ENCODE measurements around the gene SLC30A9. TPM values are rescaled to one million over a fixed set of nuclear protein-coding genes. Genes with fewer than 3 reads are reported as not detected.

Gene SLC30A9
- 56.1 TPM for polyA plus RNA-seq (ENCODE audit: insufficient read length)

DNA sequence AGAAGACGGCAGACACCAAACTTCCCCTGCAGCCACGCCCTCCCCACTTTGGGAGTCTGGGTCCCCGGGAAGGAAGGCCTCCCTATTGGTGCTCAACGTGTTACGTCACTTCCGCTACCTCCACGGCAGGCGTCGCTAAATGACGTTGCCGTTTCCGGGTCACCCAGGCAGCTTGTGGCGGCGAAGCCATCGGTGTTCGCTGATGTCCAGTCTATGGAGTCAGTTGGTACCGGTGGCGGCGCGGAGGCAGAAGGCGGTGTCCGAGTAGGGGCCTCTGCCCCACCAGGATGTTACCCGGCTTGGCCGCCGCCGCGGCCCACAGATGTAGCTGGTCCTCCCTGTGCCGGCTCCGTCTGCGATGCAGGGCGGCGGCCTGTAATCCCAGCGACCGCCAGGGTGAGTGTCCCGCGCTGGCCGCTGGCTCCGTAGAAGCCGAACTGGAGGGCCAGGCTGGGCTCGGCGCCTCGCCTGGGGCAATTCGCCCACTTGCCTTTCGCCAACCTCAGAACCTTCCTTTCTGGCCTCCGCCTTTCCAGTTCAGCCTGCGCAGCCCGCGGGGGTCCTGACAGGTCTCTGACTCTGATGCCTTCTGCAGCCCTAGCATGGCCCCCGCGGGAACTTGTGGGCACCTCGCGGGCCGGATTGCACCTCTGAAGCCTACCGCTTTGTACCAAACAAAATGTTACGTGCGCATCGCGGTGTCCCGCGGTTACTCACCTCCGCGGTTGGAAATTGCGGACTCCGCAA lies at the start of gene SLC30A9:
Gene SLC30A9, plus strand, starts transcription at position 166 of the 747 bp plus-strand sequence. Its CDS starts 122 bp downstream, at position 288.
- DNase-seq (ENCODE audit: low read depth): peak; percentile 97

DNA sequence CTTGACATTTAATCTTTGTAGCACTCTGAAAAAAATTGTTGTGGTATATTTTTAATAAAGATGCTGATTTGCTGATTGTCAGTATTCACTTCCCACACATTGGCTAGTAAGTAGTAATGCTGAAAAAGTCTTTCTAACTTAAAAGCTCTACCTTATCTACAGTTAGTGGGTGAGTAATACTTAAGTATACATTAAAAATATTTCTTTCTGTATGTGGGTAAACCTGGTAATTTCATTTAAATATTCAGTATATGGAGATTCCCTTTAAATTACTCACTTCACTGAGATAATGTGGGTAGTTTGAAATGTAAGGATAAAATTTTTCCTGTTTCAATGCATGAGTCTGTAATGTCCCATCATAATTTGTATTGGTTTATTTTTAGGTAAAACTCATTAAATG lies 49.5 kb upstream of the SLC30A9 start:
- no peak for DNase-seq (ENCODE audit: low read depth)

DNA sequence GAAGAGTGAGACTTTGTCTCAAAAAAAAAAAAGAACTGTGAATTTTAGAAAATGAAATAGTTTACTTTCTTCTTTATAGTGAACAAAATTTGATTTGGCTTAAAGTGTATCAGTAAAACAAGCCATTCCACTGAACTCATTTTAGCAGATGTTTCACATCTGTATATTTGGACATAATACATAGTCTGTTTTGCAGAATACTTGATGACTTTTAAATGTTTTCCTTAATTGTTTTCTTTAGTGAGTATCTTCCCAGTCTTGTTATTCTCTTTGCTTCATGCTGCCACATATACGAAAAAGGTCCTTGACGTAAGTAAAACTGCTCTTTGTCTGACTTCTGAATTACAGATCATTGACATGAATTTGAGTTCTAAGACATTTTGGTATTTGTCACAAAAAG lies 46.8 kb upstream of the SLC30A9 start:
- DNase-seq (ENCODE audit: low read depth): no peak

DNA sequence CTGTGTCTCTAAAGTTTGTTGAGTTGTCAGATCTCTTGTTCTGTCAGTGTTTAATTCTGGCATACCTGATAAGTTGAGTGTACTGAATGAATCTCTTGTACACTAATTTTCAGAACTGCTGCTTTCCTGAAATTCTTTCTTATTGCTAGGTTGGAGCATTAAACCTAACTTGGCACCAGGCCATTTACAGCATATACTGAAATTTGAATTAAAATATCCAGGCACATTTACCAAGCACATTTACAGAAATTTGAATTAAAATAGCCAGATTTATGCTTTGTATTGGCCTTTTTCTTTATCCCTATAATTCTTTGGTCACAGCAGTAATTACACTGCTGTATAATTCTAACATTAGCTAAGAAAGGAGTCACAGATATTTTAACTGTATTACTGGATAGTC lies 46.2 kb upstream of the SLC30A9 start:
- DNase-seq (ENCODE audit: low read depth): no peak

DNA sequence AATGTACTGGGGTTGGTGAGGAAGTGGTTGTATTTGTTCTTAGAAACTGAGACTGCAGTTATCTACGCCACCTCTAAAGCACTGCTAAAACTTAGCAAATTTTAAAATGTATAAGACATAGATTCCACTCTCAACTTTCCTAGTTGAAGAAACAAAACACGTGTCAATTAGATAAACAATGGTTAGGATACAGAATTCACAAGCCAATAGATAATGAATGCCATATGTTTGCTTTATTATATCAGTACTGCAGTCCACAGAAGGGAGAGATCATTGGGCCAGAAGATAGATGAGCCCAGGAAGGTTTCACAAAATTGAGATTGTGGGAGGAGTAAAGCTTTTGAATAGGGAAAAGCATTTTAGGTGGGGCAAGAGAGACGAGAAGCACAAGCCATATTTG lies 40.8 kb upstream of the SLC30A9 start:
- no peak for DNase-seq (ENCODE audit: low read depth)

DNA sequence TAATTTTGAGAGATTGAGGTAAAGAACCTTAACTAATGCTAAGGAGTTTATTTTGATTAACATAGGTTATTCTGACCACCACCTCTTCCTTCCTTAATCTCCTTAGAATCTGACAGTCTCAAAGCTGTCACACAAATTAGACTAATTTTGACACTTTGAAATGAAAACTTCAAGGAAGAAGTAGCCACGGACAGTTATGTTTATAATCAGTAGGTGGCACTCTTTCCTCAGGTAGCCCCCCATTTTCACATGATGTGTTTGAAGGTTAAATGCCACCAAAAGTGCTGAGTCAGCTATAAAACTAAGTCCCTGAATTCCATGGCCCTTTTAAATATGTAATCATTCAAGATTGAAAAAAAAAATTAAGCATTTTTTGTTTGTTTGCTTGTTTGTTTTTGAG lies 32.7 kb upstream of the SLC30A9 start:
- no peak for DNase-seq (ENCODE audit: low read depth)

DNA sequence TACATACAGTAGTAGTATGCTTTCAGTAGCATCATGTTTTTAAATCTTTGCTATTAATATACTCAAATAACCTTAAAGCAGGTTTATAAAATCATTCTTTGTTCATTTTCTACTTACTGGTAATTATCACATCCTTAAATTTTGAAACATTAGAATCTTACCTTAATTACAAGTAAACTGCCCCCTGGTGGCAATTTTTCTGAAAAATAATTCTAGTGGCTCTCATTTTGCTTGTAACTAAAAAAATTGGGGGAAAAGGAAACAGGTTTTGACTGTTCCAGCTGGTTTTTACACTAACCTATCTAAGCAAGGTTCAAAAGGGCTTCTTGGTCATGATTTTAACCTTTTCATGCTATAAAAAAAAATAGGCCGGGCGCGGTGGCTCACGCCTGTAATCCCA lies 27.2 kb upstream of the SLC30A9 start:
- no peak for DNase-seq (ENCODE audit: low read depth)

DNA sequence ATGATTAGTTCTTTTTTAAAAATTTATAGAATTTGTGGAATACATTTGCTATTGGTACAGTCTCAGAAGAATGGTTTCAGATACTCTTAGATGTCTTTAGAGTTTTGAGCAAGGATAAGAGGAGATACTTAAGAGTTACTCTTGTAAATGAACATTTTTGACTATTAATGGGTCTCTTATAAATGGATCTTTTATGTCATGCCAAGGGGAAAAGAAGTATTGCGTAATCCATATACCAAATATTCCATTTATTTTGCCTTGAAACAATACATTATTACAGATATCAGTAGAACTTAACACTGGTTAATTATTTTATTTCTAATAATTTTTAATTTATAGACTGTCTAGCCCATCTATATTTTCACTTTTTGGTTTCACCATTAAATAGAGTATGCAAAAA lies 25.9 kb upstream of the SLC30A9 start:
- no peak for DNase-seq (ENCODE audit: low read depth)

DNA sequence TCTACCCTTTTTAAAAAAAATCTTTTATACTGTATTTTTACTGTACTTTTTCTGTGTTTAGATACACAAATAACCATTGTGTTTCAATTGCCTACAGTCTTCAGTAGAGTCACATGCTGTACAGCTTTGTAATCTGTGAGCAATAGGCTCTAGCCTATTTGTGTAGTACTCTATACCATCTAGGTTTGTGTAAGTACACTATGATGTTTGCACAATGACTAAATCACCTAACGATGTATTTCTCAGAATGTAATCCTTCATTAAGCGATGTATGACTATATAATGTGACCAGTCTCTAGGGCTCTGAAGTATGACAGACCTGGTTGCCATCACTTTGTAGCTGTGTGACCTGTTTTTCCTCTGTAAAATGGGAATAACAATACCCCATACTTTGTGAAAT lies 22.9 kb upstream of the SLC30A9 start:
- no peak for DNase-seq (ENCODE audit: low read depth)

DNA sequence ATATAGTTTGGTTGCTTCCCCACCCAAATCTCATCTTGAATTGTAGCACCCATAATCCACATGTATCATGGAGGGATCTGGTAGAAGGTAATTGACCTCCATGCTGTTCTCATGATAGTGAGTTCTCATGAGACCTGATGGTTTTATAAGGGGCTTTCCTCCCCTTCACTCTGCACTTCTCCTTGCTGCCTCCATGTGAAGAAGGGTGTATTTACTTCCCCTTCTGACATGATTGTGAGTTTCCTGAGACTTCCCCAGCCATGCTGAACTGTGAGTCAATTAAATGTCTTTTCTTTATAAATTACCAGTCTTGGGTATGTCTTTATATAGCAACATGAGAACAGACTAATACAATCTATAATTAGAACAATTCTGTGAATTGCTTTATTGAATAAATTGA lies 20.7 kb upstream of the SLC30A9 start:
- no peak for DNase-seq (ENCODE audit: low read depth)

DNA sequence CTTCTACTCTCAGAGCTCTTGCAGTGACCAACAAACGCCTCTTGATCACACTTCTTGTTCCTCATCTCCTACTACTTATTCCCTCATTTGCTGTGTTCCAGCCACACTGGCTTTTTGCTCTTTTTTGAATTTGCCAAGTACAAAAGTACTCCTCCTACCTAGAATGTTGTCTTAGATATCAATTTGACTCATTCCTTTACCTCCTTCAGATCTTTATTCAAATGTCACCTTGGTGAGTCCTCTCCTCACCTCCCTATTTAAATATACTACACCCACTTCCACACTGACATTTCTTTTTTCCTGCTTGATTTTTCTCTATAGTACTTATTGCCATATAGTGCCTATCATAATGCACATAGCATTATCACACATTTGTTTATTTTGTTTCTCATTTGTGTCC lies 15.0 kb upstream of the SLC30A9 start:
- no peak for DNase-seq (ENCODE audit: low read depth)

DNA sequence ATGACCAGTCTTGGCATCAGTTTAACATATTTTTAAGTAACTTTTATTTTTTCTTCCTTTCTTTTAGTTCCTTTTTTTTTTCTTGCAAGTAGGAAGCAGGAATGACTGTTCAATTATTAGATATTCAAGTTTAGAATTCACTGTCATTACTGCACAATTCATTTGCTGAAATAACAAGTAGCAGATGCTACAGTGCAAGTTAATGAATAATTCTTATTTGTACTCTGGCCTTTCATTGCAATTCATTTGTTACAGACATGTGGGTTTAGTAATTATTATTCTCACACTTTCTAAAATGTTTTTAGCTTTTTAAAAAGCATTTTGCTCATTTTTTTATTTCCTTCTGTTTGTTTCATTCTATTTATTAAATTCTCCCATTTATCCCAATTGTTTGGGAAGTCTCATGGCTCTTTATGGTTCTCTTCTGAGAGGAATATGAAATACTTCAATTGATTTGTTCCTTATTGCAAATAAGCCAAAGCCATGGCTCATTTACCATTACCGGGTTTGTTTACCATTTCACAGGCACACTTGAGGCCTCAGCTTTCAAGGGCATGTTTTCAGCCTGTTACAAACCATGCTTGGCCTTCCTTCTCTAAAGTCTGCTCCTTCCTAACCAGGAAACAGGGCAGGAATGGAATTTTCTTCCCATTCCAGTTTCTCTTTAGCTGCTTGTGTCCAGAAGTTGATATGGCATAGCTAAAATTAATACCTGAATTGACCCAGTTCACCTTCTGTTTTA lies 13.4 kb upstream of the SLC30A9 start:
- no peak for DNase-seq (ENCODE audit: low read depth)

DNA sequence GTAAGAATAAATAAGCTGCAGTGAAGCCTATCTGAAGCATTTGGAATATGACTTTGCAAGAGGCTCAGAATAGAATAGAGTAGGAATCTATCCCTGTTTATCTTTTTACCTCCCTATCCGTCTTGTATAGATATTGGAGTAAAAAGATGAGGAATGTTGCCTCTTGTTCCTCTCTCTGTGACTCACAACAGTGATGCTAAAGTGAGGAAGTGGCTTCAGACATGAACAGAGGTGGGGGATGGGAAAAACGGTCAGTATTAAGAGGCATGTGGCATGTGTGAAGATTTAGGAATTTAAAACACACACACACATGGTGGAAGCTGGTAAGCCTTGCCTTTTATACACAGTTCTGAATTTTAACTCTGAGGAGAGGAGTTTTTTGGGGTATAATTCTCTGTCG lies 12.6 kb upstream of the SLC30A9 start:
- no peak for DNase-seq (ENCODE audit: low read depth)

DNA sequence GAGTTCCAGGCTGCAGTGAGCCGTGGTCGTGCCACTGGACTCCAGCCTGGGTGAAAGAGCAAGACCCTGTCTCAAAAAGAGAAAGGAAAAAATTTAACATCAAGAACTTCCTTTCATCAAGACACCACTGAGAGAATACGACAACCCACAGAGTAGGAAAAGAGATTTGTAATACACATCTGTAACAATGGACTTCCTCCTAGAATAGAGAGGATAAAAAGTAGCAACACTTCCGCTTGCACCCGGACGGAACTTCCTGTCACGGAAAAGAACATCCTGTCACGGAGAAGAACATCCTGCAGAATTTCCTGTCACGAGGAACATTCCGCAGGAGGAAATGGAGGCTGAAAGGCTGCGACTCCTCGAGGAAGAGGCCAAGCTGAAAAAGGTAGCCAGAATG lies 8.9 kb upstream of the SLC30A9 start, which contains the start of gene DCAF4L1:
Gene DCAF4L1, plus strand, starts transcription at position 301 of the 400 bp plus-strand sequence. Its CDS starts 37 bp downstream, at position 338.
- no peak for DNase-seq (ENCODE audit: low read depth)

DNA sequence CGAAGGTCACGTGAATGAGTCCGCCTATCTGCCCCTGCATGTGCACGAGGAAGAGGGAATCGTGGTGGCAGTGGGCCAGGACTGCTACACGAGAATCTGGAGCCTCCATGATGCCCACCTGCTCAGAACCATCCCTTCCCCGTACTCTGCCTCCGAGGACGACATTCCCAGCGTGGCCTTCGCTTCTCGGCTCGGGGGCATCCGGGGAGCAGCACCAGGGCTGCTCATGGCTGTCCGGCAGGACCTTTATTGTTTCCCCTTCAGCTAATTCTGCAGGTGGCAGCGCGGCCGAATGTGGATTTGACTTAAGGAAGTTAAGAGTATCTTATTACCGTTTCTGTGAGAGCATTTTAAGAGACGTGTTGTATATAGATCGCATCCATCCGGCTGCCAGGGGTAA lies 7.6 kb upstream of the SLC30A9 start:
- DNase-seq (ENCODE audit: low read depth): no peak

DNA sequence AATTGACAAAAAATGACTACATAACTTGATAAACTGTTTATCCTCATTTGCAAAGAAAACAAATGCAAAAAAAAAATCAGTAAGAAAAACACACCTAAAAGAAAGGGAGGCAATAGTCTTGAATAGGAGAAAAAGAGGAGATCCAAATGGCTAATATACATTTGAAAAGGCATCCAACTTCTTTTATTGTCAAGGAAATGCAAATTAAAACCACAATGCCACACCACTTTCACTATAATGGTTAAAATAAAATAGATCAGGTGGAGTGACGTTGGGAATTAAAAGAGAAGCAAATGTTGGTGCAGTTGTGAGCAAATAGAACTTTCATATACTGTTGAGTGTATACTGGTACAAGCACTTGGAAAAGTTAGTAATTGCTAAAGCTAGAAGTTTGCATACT lies 5.2 kb upstream of the SLC30A9 start:
- no peak for DNase-seq (ENCODE audit: low read depth)

DNA sequence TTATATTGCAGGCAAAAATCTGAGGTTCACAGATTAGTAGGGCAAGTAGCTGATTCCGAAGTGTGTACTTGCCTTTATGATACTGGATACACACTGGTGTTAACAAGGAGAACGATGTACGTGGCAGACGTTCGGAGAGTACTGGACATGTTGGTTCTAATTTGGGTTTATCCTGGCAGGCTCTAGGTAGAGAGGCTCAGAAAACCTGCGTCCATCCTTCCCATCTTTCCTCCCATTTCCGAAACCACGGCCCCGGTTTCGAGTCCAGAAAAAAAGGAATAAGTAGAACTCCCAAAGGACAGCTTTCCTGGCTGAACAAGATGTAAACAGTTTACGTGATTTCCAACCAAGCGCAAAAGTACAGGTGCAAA lies 351 bp upstream of the SLC30A9 start:
- DNase-seq (ENCODE audit: low read depth): peak; percentile 1

DNA sequence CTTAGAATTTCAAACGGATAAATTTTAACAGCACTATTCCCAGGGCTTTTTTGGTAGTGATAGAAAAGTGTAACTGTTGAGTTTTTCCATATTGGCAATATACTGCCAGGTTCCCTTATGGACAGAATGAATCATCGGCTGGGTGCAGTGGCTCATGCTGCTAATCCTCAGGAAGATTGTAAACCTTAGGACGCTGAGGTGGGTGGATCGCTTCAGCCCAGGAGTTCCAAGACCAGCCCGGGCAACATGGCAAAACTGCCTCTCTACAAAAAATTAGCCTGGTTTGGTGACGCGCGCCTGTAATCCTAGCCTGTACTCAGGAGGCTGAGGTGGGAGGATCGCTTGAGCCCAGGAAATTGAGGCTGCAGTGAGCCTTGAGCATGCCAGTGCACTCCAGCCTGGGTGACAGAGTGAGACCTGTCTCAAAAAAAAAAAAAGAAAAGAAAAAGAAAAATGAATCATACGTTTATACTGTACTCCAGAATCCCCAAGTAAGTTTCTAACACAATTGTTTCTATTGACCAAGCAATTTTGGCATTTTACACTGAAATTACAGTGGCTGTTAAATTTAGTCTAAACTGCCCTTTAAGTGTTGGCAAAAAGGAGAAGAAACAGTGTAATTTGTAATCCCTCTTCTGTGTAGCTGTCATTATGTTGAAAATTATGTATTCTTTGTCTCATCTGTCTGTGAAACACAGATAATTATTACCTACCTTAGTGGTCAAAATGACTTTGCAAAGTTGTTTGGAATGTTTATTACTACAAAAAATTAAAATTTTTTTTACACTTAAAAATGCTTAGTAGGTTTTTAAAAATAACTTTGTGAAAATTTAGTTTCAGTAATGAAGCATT lies 1.8 kb downstream of the SLC30A9 start:
- no peak for DNase-seq (ENCODE audit: low read depth)

DNA sequence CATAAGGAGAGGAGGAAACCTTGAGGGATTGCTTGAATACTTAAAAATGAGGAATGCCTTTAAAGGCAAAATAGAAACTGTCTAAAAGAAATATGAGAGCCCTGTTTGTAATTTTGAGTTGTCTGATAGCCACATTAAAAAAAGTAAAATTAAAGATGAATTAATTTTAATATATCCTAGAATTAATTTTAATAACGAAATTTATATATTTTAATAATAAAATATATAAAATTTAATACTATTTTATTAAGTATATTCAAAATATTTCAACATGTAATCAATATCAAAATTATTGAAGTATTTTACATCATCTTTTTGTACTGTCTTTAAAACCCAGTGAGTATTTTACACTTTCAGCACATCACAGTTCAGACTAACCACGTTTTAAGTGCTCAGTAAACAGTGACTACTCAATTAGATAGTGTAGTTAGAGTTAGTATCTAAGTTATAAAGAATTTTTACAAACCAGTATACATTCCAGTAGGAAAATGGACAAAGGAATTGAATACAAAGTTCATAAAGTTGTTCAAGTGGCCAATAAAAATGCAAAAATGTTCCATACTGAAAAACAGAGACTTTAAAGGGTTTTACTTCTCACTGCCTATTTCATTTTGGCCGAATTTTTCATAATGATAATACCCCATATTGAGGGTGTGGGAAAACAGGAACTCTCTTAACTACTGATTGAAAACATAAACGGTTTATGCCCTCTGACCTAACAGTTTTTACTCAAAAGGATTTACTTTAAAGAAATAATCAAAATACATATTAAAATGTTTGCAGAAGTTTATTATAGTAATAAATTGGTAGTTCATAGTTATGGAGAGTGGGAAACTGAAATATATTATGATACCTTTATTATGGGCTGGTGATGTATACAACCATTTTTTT lies 2.9 kb downstream of the SLC30A9 start:
- DNase-seq (ENCODE audit: low read depth): no peak

DNA sequence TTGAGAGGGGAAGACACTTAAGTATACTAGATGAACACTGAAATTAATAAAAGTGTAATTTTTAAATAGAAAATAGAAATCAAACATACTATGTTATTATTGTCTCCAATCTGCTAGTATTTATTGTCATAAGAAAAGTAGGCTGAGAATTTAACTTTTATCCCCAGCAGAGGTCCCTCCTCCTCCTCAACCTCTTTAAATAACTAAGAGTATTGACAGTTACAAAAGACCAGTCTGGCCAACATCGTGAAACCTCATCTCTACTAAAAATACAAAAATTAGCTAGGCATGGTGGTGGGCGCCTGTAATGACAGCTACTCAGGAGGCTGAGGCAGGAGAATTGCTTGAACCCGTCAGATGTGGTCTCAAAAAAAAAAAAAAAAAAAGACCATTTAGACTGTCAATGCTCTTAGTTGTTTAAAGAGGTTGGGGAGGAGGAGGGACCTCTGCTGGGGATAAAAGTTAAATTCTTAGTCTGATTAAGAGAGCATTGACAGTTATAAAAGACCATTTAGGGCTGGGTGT lies 4.2 kb downstream of the SLC30A9 start:
- no peak for DNase-seq (ENCODE audit: low read depth)

DNA sequence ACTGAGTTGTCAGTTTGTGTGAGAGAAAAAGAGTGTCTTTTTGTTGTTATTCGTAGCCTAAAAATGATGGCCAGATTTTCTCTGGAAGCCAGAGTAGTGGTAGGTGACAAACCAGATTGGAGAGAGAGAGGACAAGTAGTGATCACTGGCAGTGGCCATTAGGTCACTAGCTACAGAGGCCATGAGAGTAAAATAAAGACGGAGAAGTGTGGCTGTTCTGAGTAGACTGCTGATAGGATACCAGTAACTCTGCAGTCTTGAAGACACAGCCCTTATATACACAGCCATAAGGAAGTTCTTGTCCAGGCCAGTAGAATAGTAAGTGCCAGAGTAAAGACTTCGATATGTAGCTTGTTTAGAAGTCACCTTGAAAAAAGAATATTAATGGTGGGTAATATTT lies 7.7 kb downstream of the SLC30A9 start:
- no peak for DNase-seq (ENCODE audit: low read depth)

All from forelimb muscle (tissue), 1 donor.